Nephron (organoid): ENCODE measurements around the gene GOLGA1.
A peak's percentile ranks its signal among the peaks of the same experiment; 100 is the strongest.

Experiments used
- H3K27ac Mint-ChIP-seq, 3 experiments: 2 replicates each; pipeline ENCODE4 v1.8.0; 2020; ENCODE audit warnings: mixed read lengths in 3 of 3, mild to moderate bottlenecking in 2 of 3, moderate library complexity in 1 of 3
- H3K27me3 Mint-ChIP-seq: 2 replicates; pipeline ENCODE4 v1.8.0; 2021; ENCODE audit warnings: low read depth, mild to moderate bottlenecking, moderate library complexity, mixed read lengths
- H3K36me3 Mint-ChIP-seq: 2 replicates; pipeline ENCODE4 v1.8.0; 2020; ENCODE audit warnings: low read depth, mixed read lengths
- H3K4me1 Mint-ChIP-seq: 2 replicates; pipeline ENCODE4 v1.8.0; 2020; ENCODE audit warnings: mixed read lengths
- H3K4me3 Mint-ChIP-seq, 3 experiments: 2 replicates each; pipeline ENCODE4 v1.8.0; 2020; ENCODE audit warnings: mild to moderate bottlenecking in 3 of 3, mixed read lengths in 3 of 3, moderate library complexity in 2 of 3
- H3K9me3 Mint-ChIP-seq: 2 replicates; pipeline ENCODE4 v1.8.0; 2020; ENCODE audit warnings: mixed read lengths
- CTCF ChIP-seq, 3 experiments: fragments of 200-600 bp; sonication (generic); IDR thresholded peaks; one replicate each; pipeline ENCODE4 v1.5.0; 2021; ENCODE audit warnings: antibody characterized with exemption in 3 of 3; ENCODE audit not compliant: unreplicated experiment in 3 of 3

GOLGA1 gene

GRCh38 chr9:124940894-124941678 lies at the start of gene GOLGA1:
TSS of gene GOLGA1 (minus strand) at chr9:124941083. CDS start at chr9:124938711, 2,372 bp downstream.
- Mint-ChIP-seq H3K27me3 (no peaks in the 10 kb centered on the region), H3K36me3 (peaks cover 2% of the 10 kb centered on the region), H3K27ac (peak within 1 kb of the TSS; percentile 90 to 98 (median 95)), H3K4me1 (peaks cover 21% of the 10 kb centered on the region), H3K4me3 (peak within 1 kb of the TSS; percentile 92 to 98 (median 93)), H3K9me3 (no peaks in the 10 kb centered on the region)
- no peak for TF ChIP-seq CTCF (IDR thresholded peaks at IDR 0.05; ENCODE audit: unreplicated experiment in 3 of 3)

DNA sequence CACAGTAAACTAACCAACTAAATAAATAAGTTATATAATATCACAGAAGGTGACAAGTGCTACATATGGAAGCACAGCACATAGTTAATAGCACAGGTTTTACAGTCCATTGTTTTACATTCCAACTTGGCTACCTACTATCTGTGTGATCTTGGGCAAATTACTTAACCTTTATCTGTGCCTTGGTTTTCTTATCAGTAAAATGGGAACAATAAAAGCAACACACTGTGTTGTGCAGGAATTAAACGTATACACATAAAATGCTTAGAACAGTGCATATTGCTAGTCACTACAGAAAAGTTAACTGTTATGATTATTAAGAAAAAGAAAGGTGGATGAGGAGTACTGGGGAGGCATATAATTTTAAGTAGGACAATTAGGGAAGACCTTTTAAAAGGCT lies 42.8 kb upstream of the GOLGA1 start:
- Mint-ChIP-seq H3K9me3 (no peaks in the 10 kb centered on the region), H3K4me3 (no peak overlapping the region), H3K36me3 (peaks cover 34% of the 10 kb centered on the region), H3K4me1 (no peaks in the 10 kb centered on the region), H3K27ac (no peak overlapping the region), H3K27me3 (no peaks in the 10 kb centered on the region)
- no peak for TF ChIP-seq CTCF (IDR thresholded peaks at IDR 0.05; ENCODE audit: unreplicated experiment in 3 of 3)

GRCh38 chr9:124980431-124980830 lies 39.5 kb upstream of the GOLGA1 start:
- H3K27ac Mint-ChIP-seq = peak overlapping the region; percentile 32 to 47 (median 40)
- no peak for TF ChIP-seq CTCF (IDR thresholded peaks at IDR 0.05; ENCODE audit: unreplicated experiment in 3 of 3)
- H3K9me3 Mint-ChIP-seq = no peaks in the 10 kb centered on the region
- H3K4me3 Mint-ChIP-seq = no peak overlapping the region
- H3K27me3 Mint-ChIP-seq = no peaks in the 10 kb centered on the region
- peaks cover 24% of the 10 kb centered on the region for H3K36me3 Mint-ChIP-seq
- H3K4me1 Mint-ChIP-seq = no peaks in the 10 kb centered on the region

DNA sequence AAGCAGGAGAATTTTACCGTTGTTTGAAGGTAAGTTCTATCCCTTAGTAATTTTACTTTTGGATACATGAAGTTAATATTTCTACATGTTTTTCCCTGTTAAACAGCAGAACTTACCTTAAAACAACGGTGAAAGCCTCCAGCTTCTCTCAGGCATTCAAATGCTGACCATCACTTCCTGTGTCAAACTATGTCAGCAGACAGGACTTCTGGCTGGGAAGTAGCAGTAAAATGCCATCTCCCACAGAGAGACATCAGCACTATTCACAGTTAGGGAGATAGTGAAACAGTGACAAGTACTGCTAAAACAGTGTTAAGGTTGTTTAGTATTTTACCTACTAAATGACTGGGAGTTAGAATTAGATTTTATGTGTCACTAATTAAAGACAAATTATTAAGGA lies 34.2 kb upstream of the GOLGA1 start:
- Mint-ChIP-seq H3K4me3 (no peak overlapping the region), H3K27me3 (no peaks in the 10 kb centered on the region)

GRCh38 chr9:124973807-124974206 lies 32.9 kb upstream of the GOLGA1 start:
- no peak for TF ChIP-seq CTCF (IDR thresholded peaks at IDR 0.05; ENCODE audit: unreplicated experiment in 3 of 3)
- no peaks in the 10 kb centered on the region for H3K4me1 Mint-ChIP-seq

More for the DNA sequence above, 34.2 kb upstream of the GOLGA1 start:
- no peak for TF ChIP-seq CTCF (IDR thresholded peaks at IDR 0.05; ENCODE audit: unreplicated experiment in 3 of 3)
- H3K27ac Mint-ChIP-seq = no peak overlapping the region
- peaks cover 31% of the 10 kb centered on the region for H3K36me3 Mint-ChIP-seq
- no peaks in the 10 kb centered on the region for H3K4me1 Mint-ChIP-seq
- H3K9me3 Mint-ChIP-seq = no peaks in the 10 kb centered on the region

DNA sequence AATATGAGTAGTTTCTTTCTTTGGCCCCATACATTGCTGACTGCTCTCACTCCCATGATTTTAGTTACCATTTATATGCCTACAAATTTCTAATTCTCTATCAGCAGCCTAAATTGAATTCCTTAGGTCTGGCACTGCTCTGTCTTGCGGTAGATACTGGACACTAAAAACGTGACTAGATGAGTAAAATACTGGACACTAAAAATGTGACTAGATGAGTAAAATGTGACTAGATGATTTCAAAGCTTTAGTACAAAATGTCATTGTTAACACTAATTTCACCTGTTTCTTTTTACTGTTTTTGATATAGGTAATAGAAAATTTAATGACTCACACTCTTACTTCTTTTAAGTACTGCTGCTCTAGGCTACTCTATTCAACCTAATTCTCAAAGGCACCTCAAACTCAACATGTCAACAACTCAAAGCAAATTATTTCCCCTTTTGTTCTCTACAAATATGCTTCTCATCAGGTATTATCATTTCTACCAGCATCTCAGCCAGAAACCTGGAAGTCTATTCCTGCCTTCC lies 31.4 kb upstream of the GOLGA1 start:
- H3K27me3 Mint-ChIP-seq = no peaks in the 10 kb centered on the region
- no peak for TF ChIP-seq CTCF (IDR thresholded peaks at IDR 0.05; ENCODE audit: unreplicated experiment in 3 of 3)

More at GRCh38 chr9:124973807-124974206, 32.9 kb upstream of the GOLGA1 start:
- Mint-ChIP-seq H3K4me3 (no peak overlapping the region), H3K27ac (no peak overlapping the region), H3K9me3 (no peaks in the 10 kb centered on the region), H3K36me3 (peaks cover 29% of the 10 kb centered on the region), H3K27me3 (no peaks in the 10 kb centered on the region)

More for the DNA sequence above, 31.4 kb upstream of the GOLGA1 start:
- Mint-ChIP-seq H3K36me3 (peaks cover 30% of the 10 kb centered on the region), H3K9me3 (no peaks in the 10 kb centered on the region), H3K4me1 (no peaks in the 10 kb centered on the region), H3K27ac (no peak overlapping the region), H3K4me3 (no peak overlapping the region)
